H9 (cell line): Measurements from ENCODE around the gene GJA9. TPM values are rescaled to one million over a fixed set of nuclear protein-coding genes. Genes with fewer than 3 reads are reported as not detected.

ENCODE experiments used
- DNase-seq: peaks from one replicate; pipeline ENCODE4 v3.0.0-alpha.2; 2017
- H2AFZ ChIP-seq: one replicate; pipeline ENCODE4 v1.6.1; 2013; ENCODE audit warnings: mild to moderate bottlenecking, low read length, control low read depth, moderate library complexity
- H2AK5ac ChIP-seq: 2 replicates; pipeline ENCODE4 v1.6.1; 2013; ENCODE audit warnings: low read length, control low read depth, mixed read lengths; ENCODE audit not compliant: insufficient read length
- H2BK120ac ChIP-seq: one replicate; pipeline ENCODE4 v1.6.1; 2013; ENCODE audit warnings: low read depth, mild to moderate bottlenecking, low read length, control low read depth, inconsistent platforms; ENCODE audit not compliant: poor library complexity, severe bottlenecking
- H2BK12ac ChIP-seq: 2 replicates; pipeline ENCODE4 v1.6.1; 2013; ENCODE audit warnings: low read length, control low read depth, mixed read lengths, low read depth; ENCODE audit not compliant: insufficient read length
- H2BK15ac ChIP-seq: 2 replicates; pipeline ENCODE4 v1.6.1; 2013; ENCODE audit warnings: low read depth, low read length, control low read depth
- H2BK20ac ChIP-seq: one replicate; pipeline ENCODE4 v1.6.1; 2013; ENCODE audit warnings: low read depth, mild to moderate bottlenecking, low read length, control low read depth, inconsistent platforms; ENCODE audit not compliant: poor library complexity, severe bottlenecking
- H2BK5ac ChIP-seq: 2 replicates; pipeline ENCODE4 v1.6.1; 2013; ENCODE audit warnings: low read length, control low read depth, mixed read lengths; ENCODE audit not compliant: insufficient read length
- H3K14ac ChIP-seq: 2 replicates; pipeline ENCODE4 v1.6.1; 2013; ENCODE audit warnings: low read length, control low read depth; ENCODE audit not compliant: insufficient read depth
- H3K18ac ChIP-seq: 2 replicates; pipeline ENCODE4 v1.6.1; 2013; ENCODE audit warnings: low read depth, mild to moderate bottlenecking, mixed read lengths, low read length, control low read depth; ENCODE audit not compliant: insufficient read length
- H3K23ac ChIP-seq: 2 replicates; pipeline ENCODE4 v1.6.1; 2013; ENCODE audit warnings: low read length, control low read depth, mixed read lengths, low read depth; ENCODE audit not compliant: insufficient read length
- H3K23me2 ChIP-seq: 2 replicates; pipeline ENCODE4 v1.6.1; 2013; ENCODE audit warnings: low read depth, mild to moderate bottlenecking, mixed read lengths, low read length, control low read depth; ENCODE audit not compliant: insufficient read length, poor library complexity, severe bottlenecking
- H3K27ac ChIP-seq: 2 replicates; pipeline ENCODE4 v1.5.1; 2013; ENCODE audit warnings: low read length, control low read depth, mixed read lengths, low read depth; ENCODE audit not compliant: insufficient read length
- H3K27me3 ChIP-seq: 2 replicates; pipeline ENCODE4 v1.6.1; 2013; ENCODE audit warnings: low read length, control low read depth, inconsistent platforms; ENCODE audit not compliant: insufficient read depth
- H3K4ac ChIP-seq: 2 replicates; pipeline ENCODE4 v1.6.1; 2013; ENCODE audit warnings: low read depth, mild to moderate bottlenecking, control low read depth, inconsistent platforms, low read length, moderate library complexity
- H3K4me1 ChIP-seq: 2 replicates; pipeline ENCODE4 v1.6.1; 2013; ENCODE audit warnings: low read length, control low read depth, inconsistent platforms; ENCODE audit not compliant: insufficient read depth
- H3K4me2 ChIP-seq: 2 replicates; pipeline ENCODE4 v1.6.1; 2013; ENCODE audit warnings: low read length, control low read depth, mixed read lengths; ENCODE audit not compliant: insufficient read length, insufficient read depth
- H3K56ac ChIP-seq: 2 replicates; pipeline ENCODE4 v1.6.1; 2013; ENCODE audit warnings: low read depth, mild to moderate bottlenecking, mixed read lengths, low read length, control low read depth; ENCODE audit not compliant: insufficient read length
- H3K79me1 ChIP-seq: 2 replicates; pipeline ENCODE4 v1.6.1; 2013; ENCODE audit warnings: low read depth, mild to moderate bottlenecking, moderate library complexity, low read length, control low read depth, inconsistent platforms; ENCODE audit not compliant: insufficient read depth, poor library complexity, severe bottlenecking
- H3K79me2 ChIP-seq: 2 replicates; pipeline ENCODE4 v1.6.1; 2013; ENCODE audit warnings: low read length, control low read depth, inconsistent platforms; ENCODE audit not compliant: insufficient read depth
- H3K9ac ChIP-seq: 2 replicates; pipeline ENCODE4 v1.6.1; 2013; ENCODE audit warnings: low read length, control low read depth, mixed read lengths; ENCODE audit not compliant: insufficient read length; ENCODE audit errors: extremely low read depth
- H3K9me3 ChIP-seq: one replicate; pipeline ENCODE4 v1.6.1; 2013; ENCODE audit warnings: low read depth, low read length, inconsistent platforms; ENCODE audit not compliant: control insufficient read depth
- H3T11ph ChIP-seq: one replicate; pipeline ENCODE4 v1.6.1; 2013; ENCODE audit warnings: mild to moderate bottlenecking, low read length, control low read depth, inconsistent platforms
- H4K20me1 ChIP-seq: one replicate; pipeline ENCODE4 v1.6.1; 2013; ENCODE audit not compliant: control insufficient read depth, insufficient read length, insufficient read depth
- H4K5ac ChIP-seq: 2 replicates; pipeline ENCODE4 v1.6.1; 2013; ENCODE audit warnings: low read depth, mild to moderate bottlenecking, mixed read lengths, low read length, control low read depth; ENCODE audit not compliant: insufficient read length
- H4K8ac ChIP-seq: replicated peaks from 2 replicates; pipeline ENCODE4 v1.6.1; 2013; ENCODE audit warnings: low read length, control low read depth, mixed read lengths, low read depth; ENCODE audit not compliant: insufficient read length
- H4K91ac ChIP-seq: 2 replicates; pipeline ENCODE4 v1.6.1; 2013; ENCODE audit warnings: low read depth, mild to moderate bottlenecking, moderate library complexity, mixed read lengths, low read length, control low read depth; ENCODE audit not compliant: insufficient read length
- H3K27ac Mint-ChIP-seq, 3 experiments: 2 replicates in 2 of 3; 3 replicates in 1 of 3; pipeline ENCODE4 v1.8.0; 2020 to 2021; ENCODE audit warnings: mixed read lengths in 3 of 3, mild to moderate bottlenecking in 1 of 3, moderate library complexity in 1 of 3
- H3K27me3 Mint-ChIP-seq: 2 replicates; pipeline ENCODE4 v1.8.0; 2021; ENCODE audit warnings: low read depth, mild to moderate bottlenecking, moderate library complexity, mixed read lengths
- H3K36me3 Mint-ChIP-seq, 3 experiments: 2 replicates in 2 of 3; 3 replicates in 1 of 3; pipeline ENCODE4 v1.8.0; 2020 to 2021; ENCODE audit warnings: low read depth in 3 of 3, mixed read lengths in 3 of 3; ENCODE audit not compliant: insufficient read depth in 1 of 3
- H3K4me1 Mint-ChIP-seq, 2 experiments: 2 replicates each; pipeline ENCODE4 v1.8.0; 2020; ENCODE audit warnings: mixed read lengths in 2 of 2
- H3K4me3 Mint-ChIP-seq, 2 experiments: 2 replicates in 1 of 2; 3 replicates in 1 of 2; pipeline ENCODE4 v1.8.0; 2020 to 2021; ENCODE audit warnings: mild to moderate bottlenecking in 2 of 2, mixed read lengths in 2 of 2, moderate library complexity in 1 of 2
- H3K9me3 Mint-ChIP-seq, 2 experiments: 2 replicates in 1 of 2; 3 replicates in 1 of 2; pipeline ENCODE4 v1.8.0; 2020; ENCODE audit warnings: mild to moderate bottlenecking in 2 of 2, mixed read lengths in 2 of 2, moderate library complexity in 1 of 2
- WGBS: extraction: QIAGEN DNeasy Blood & Tissue Kit; methylation state at CpG from one replicate; pipeline ENCODE4 v1.1.7; 2013; ENCODE audit warnings: missing lambda C conversion rate, low lambda C conversion rate, mixed read lengths; ENCODE audit not compliant: insufficient read length; ENCODE audit errors: extremely low coverage; 5-methylcytosine and 5-hydroxymethylcytosine counted together
- total RNA-seq: library from RNA; stranded (reverse); gene quantifications from 2 replicates; pipeline ENCODE4 v1.2.1, GENCODE V29; 2021
- TF ChIP-seq, protein P1 (sequence below): fragments of 200-600 bp; sonication (generic); conservative IDR thresholded peaks from 3 replicates; pipeline ENCODE4 v1.8.0; 2021; ENCODE audit warnings: antibody characterized with exemption, mild to moderate bottlenecking

Gene GJA9
- total RNA-seq, 1 experiment from 2014 or later, result not detected

- Histone ChIP-seq H3K4me2 (no peak overlapping the region), H4K91ac (no peak overlapping the region), H3K79me1 (no peaks in the 10 kb centered on the region), H3K14ac (no peak overlapping the region), H3K79me2 (no peaks in the 10 kb centered on the region), H3K27ac (no peak overlapping the region), H4K8ac (no peak overlapping the region), H2BK5ac (no peak overlapping the region), H3K56ac (no peak overlapping the region), H3K23ac (no peak overlapping the region), H2BK20ac (no peak overlapping the region), H3K18ac (no peak overlapping the region), H3K27me3 (no peaks in the 10 kb centered on the region), H2AK5ac (no peak overlapping the region), H4K20me1 (no peaks in the 10 kb centered on the region), H4K5ac (no peak overlapping the region), H3K4me1 (no peaks in the 10 kb centered on the region), H3K23me2 (no peaks in the 10 kb centered on the region), H2AFZ (no peak overlapping the region), H3T11ph (no peak overlapping the region), H3K9ac (no peak overlapping the region), H3K4ac (no peak overlapping the region), H3K9me3 (no peaks in the 10 kb centered on the region), H2BK12ac (no peak overlapping the region), H2BK15ac (no peak overlapping the region), H2BK120ac (no peak overlapping the region)
- no peak for DNase-seq
- no CpG with 5 or more reads among the region's 8 CpGs for WGBS
- Mint-ChIP-seq H3K4me3 (no peak overlapping the region), H3K9me3 (no peaks in the 10 kb centered on the region), H3K36me3 (peaks cover 3 to 9% (median 4%) of the 10 kb centered on the region in 3 experiments; a peak in 4 of 7 replicates), H3K4me1 (peaks cover 2 to 5% of the 10 kb centered on the region in 2 experiments), H3K27ac (no peak overlapping the region), H3K27me3 (no peaks in the 10 kb centered on the region)
- TF ChIP-seq, protein P1, sequence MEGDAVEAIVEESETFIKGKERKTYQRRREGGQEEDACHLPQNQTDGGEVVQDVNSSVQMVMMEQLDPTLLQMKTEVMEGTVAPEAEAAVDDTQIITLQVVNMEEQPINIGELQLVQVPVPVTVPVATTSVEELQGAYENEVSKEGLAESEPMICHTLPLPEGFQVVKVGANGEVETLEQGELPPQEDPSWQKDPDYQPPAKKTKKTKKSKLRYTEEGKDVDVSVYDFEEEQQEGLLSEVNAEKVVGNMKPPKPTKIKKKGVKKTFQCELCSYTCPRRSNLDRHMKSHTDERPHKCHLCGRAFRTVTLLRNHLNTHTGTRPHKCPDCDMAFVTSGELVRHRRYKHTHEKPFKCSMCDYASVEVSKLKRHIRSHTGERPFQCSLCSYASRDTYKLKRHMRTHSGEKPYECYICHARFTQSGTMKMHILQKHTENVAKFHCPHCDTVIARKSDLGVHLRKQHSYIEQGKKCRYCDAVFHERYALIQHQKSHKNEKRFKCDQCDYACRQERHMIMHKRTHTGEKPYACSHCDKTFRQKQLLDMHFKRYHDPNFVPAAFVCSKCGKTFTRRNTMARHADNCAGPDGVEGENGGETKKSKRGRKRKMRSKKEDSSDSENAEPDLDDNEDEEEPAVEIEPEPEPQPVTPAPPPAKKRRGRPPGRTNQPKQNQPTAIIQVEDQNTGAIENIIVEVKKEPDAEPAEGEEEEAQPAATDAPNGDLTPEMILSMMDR, result no peak
These were observed 14.2 kb downstream of the GJA9 start for GRCh38 chr1:38867208-38867607.
